K562 (cell line): Measurements from ENCODE around the gene PPM1N. TPM values are rescaled to one million over a fixed set of nuclear protein-coding genes. Genes with fewer than 3 reads are reported as not detected.

ENCODE experiments used
- CEBPB ChIP-seq: fragments of 450-650 bp; IDR thresholded peaks from 2 replicates; pipeline ENCODE4 v1.6.1; 2016; ENCODE audit warnings: missing genetic modification characterization, missing compliant biosample characterization
- E2F6 ChIP-seq, 2 experiments: IDR thresholded peaks; 2 replicates each; pipeline ENCODE4 v1.6.1; 2011; ENCODE audit warnings: borderline replicate concordance in 1 of 2, control low read depth in 1 of 2, low read depth in 1 of 2, low read length in 1 of 2, mild to moderate bottlenecking in 1 of 2, mixed read lengths in 1 of 2, moderate library complexity in 1 of 2; ENCODE audit not compliant: insufficient read depth in 1 of 2, insufficient read length in 1 of 2, poor library complexity in 1 of 2, severe bottlenecking in 1 of 2; ENCODE audit errors: extremely low read depth in 1 of 2
- ELF1 ChIP-seq: fragments of 200-800 bp; sonication (Bioruptor generic); IDR thresholded peaks from 2 replicates; pipeline ENCODE4 v1.6.1; 2016; ENCODE audit warnings: missing genetic modification characterization, missing compliant biosample characterization
- ELF4 ChIP-seq: fragments of 450-650 bp; formaldehyde crosslinking; IDR thresholded peaks from 2 replicates; pipeline ENCODE4 v1.4.0; 2022; ENCODE audit warnings: missing genetic modification characterization
- HNRNPK ChIP-seq: fragments of 200-400 bp; formaldehyde crosslinking; IDR thresholded peaks from one replicate; pipeline ENCODE4 v1.6.1; 2018; ENCODE audit warnings: mild to moderate bottlenecking, low read depth, low read length; ENCODE audit not compliant: poor library complexity, severe bottlenecking
- HNRNPUL1 ChIP-seq: fragments of 200-400 bp; formaldehyde crosslinking; IDR thresholded peaks from 2 replicates; pipeline ENCODE4 v1.6.1; 2017; ENCODE audit warnings: low read length
- MLX ChIP-seq, 2 experiments: fragments of 450-650 bp in 1 of 2; sonication (generic) in 1 of 2; formaldehyde crosslinking; conservative IDR thresholded peaks; 2 replicates each; pipeline versions ENCODE4 v1.4.0 to v1.8.1; 2020 to 2022; ENCODE audit warnings: mild to moderate bottlenecking in 1 of 2, missing genetic modification reagents in 1 of 2
- MTA2 ChIP-seq: fragments of 450-650 bp; IDR thresholded peaks from 2 replicates; pipeline ENCODE4 v1.6.1; 2016; ENCODE audit warnings: low read depth
- NCOA4 ChIP-seq: fragments of 450-650 bp; IDR thresholded peaks from 2 replicates; pipeline ENCODE4 v1.6.1; 2018; ENCODE audit warnings: mild to moderate bottlenecking; ENCODE audit not compliant: partially characterized antibody
- SMAD3 ChIP-seq: fragments of 450-650 bp; formaldehyde crosslinking; conservative IDR thresholded peaks from 2 replicates; pipeline ENCODE4 v1.4.0; 2020; ENCODE audit warnings: mild to moderate bottlenecking
- SMARCE1 ChIP-seq: fragments of 450-650 bp; IDR thresholded peaks from 2 replicates; pipeline ENCODE4 v1.7.1; 2016; ENCODE audit warnings: mild to moderate bottlenecking
- SP2 ChIP-seq: IDR thresholded peaks from 2 replicates; pipeline ENCODE4 v1.6.1; 2011; ENCODE audit warnings: mild to moderate bottlenecking, low read depth, low read length, moderate library complexity; ENCODE audit not compliant: poor library complexity, severe bottlenecking; ENCODE audit errors: extremely low read depth
- TFAM ChIP-seq: fragments of 250-450 bp; sonication (Bioruptor Pico); conservative IDR thresholded peaks from 2 replicates; pipeline ENCODE4 v1.5.0; 2021; ENCODE audit warnings: mild to moderate bottlenecking, moderate library complexity
- XRCC5 ChIP-seq: fragments of 200-400 bp; formaldehyde crosslinking; IDR thresholded peaks from 2 replicates; pipeline ENCODE4 v1.6.1; 2017; ENCODE audit warnings: low read depth, mild to moderate bottlenecking, low read length
- ZBTB33 ChIP-seq: sonication (generic); formaldehyde crosslinking; IDR thresholded peaks from 2 replicates; pipeline ENCODE4 v1.8.1; 2023; ENCODE audit warnings: mild to moderate bottlenecking, missing genetic modification reagents
- ZFP1 ChIP-seq: fragments of 450-650 bp; formaldehyde crosslinking; IDR thresholded peaks from 2 replicates; pipeline ENCODE4 v1.4.0; 2020; ENCODE audit warnings: mild to moderate bottlenecking, mixed read lengths
- ZNF124 ChIP-seq: sonication (generic); formaldehyde crosslinking; IDR thresholded peaks from 2 replicates; pipeline ENCODE4 v1.8.1; 2022; ENCODE audit warnings: missing genetic modification reagents
- ZNF146 ChIP-seq: IDR thresholded peaks from one replicate; pipeline ENCODE4 v1.6.1; 2018; ENCODE audit warnings: missing compliant biosample characterization; ENCODE audit not compliant: unreplicated experiment
- ZNF277 ChIP-seq: fragments of 250-450 bp; sonication (Bioruptor Pico); IDR thresholded peaks from 2 replicates; pipeline ENCODE4 v1.8.0; 2022; ENCODE audit warnings: inconsistent platforms, mild to moderate bottlenecking, moderate library complexity, borderline replicate concordance
- ZNF655 ChIP-seq: fragments of 250-450 bp; sonication (Bioruptor Pico); IDR thresholded peaks from 2 replicates; pipeline ENCODE4 v1.5.0; 2021
- ZNF75A ChIP-seq: fragments of 450-650 bp; formaldehyde crosslinking; IDR thresholded peaks from 2 replicates; pipeline ENCODE4 v1.4.0; 2020; ENCODE audit warnings: mild to moderate bottlenecking
- ZSCAN32 ChIP-seq: fragments of 450-650 bp; formaldehyde crosslinking; IDR thresholded peaks from 2 replicates; pipeline ENCODE4 v1.4.0; 2020; ENCODE audit warnings: mild to moderate bottlenecking, moderate library complexity
- polyA plus RNA-seq, 8 experiments: library from polyadenylated mRNA; depleted of rRNA in 4 of 8; stranded (reverse) in 5 of 8; unstranded in 3 of 8; fragments of >200 nt; fragmentation: Nextera tagmentation in 2 of 8; fragmentation: Illumina TruSeq in 1 of 8; extraction: Ambion mirVana in 2 of 8; extraction: Trizol in 1 of 8; gene quantifications; 2 replicates each; pipeline versions ENCODE4 v1.2.1 to v1.2.3, GENCODE V29; 2011 to 2014; ENCODE audit warnings: inconsistent platforms in 1 of 8, missing spikeins in 1 of 8
- total RNA-seq, 7 experiments: library from RNA; depleted of rRNA in 6 of 7; stranded (reverse); fragments of >200 nt in 6 of 7; fragmentation: Illumina TruSeq in 2 of 7; extraction: Trizol in 2 of 7; gene quantifications; 2 replicates each; pipeline versions ENCODE4 v1.2.1 to v1.2.3, GENCODE V29; 2011 to 2021; ENCODE audit warnings: low replicate concordance in 1 of 7

The PPM1N gene
- total and polyA plus RNA-seq, 9 of the 15 experiments (the other 6 are each of a cell fraction or from before 2014, with no cell fraction given), result 4.5 to 15.6 (median 8.7) TPM

GRCh38 chr19:45455707-45456499 is 42.3 kb upstream of the PPM1N start (continued):
- TF ChIP-seq ELF4 (CRISPR knock-in tag) (no peak), CEBPB (tag) (no peak), HNRNPK (no peak), ELF1 (tag) (no peak; the same call in 1 of the 2 replicates), SMAD3 (no peak), SMARCE1 (peak; percentile 90), MLX (CRISPR knock-in tag; conservative IDR thresholded peaks at IDR 0.05) (no peak; a peak in 1 of 4 replicates), ZBTB33 (peak; percentile 68; the same call in 1 of the 2 replicates), XRCC5 (no peak), E2F6 (IDR thresholded peaks at IDR 0.05; ENCODE audit: borderline replicate concordance in 1 of 2, extremely low read depth in 1 of 2, insufficient read depth in 1 of 2, insufficient read length in 1 of 2, low read depth in 1 of 2, low read length in 1 of 2, poor library complexity in 1 of 2, severe bottlenecking in 1 of 2) (peak; percentile 14 to 80), NCOA4 (no peak), ZNF655 (CRISPR knock-in tag) (no peak), HNRNPUL1 (no peak), ZSCAN32 (no peak), TFAM (no peak), SP2 (peak; percentile 11), ZNF75A (CRISPR knock-in tag) (no peak), MTA2 (no peak), ZNF277 (CRISPR knock-in tag) (no peak), ZNF146 (CRISPR knock-in tag) (no peak), ZFP1 (CRISPR knock-in tag) (no peak), ZNF124 (CRISPR knock-in tag) (no peak)
